T-helper 2 cell treated with Interferon-gamma antibody and Interleukin-4, amounts not matched to agents 5 μg/mL and 100 μg/mL, for 36 hours (primary cell): ENCODE data around the gene HJV.

Source experiments
- DNase-seq: peaks from one replicate; pipeline ENCODE4 v3.0.0; 2021; ENCODE audit warnings: low spot score
- H3K27ac Mint-ChIP-seq: one replicate; pipeline ENCODE4 v1.8.0; 2021; ENCODE audit warnings: mild to moderate bottlenecking, mixed read lengths
- H3K27me3 Mint-ChIP-seq: one replicate; pipeline ENCODE4 v1.8.0; 2021; ENCODE audit warnings: low read depth, mixed read lengths
- H3K36me3 Mint-ChIP-seq: one replicate; pipeline ENCODE4 v1.8.0; 2021; ENCODE audit warnings: low read depth, mixed read lengths
- H3K4me1 Mint-ChIP-seq: one replicate; pipeline ENCODE4 v1.8.0; 2021; ENCODE audit warnings: low read depth, mixed read lengths
- H3K4me3 Mint-ChIP-seq: one replicate; pipeline ENCODE4 v1.8.0; 2022; ENCODE audit warnings: mild to moderate bottlenecking, moderate library complexity, mixed read lengths
- H3K9me3 Mint-ChIP-seq: one replicate; pipeline ENCODE4 v1.8.0; 2021; ENCODE audit warnings: mixed read lengths

The HJV gene

GRCh38 chr1:145982010-145982723 lies 39.4 kb downstream of the HJV start:
- Mint-ChIP-seq H3K27ac (peak overlapping the region; percentile 41), H3K9me3 (no peaks in the 10 kb centered on the region), H3K4me1 (peaks cover 45% of the 10 kb centered on the region), H3K4me3 (peak overlapping the region; percentile 30), H3K36me3 (peaks cover 6% of the 10 kb centered on the region), H3K27me3 (no peaks in the 10 kb centered on the region)
- DNase-seq, result no peak

- Mint-ChIP-seq H3K4me3 (no peak overlapping the region), H3K9me3 (no peaks in the 10 kb centered on the region), H3K4me1 (peaks cover 39% of the 10 kb centered on the region), H3K36me3 (peaks cover 8% of the 10 kb centered on the region), H3K27ac (no peak overlapping the region), H3K27me3 (no peaks in the 10 kb centered on the region)
- DNase-seq, result no peak
Measured at GRCh38 chr1:145980457-145980994, 41.0 kb downstream of the HJV start.

GRCh38 chr1:145979746-145980456 lies 41.6 kb downstream of the HJV start:
- H3K4me1 Mint-ChIP-seq, result peaks cover 33% of the 10 kb centered on the region
- no peaks in the 10 kb centered on the region for H3K27me3 Mint-ChIP-seq
- H3K27ac Mint-ChIP-seq, result no peak overlapping the region
- H3K36me3 Mint-ChIP-seq, result peaks cover 8% of the 10 kb centered on the region
- no peaks in the 10 kb centered on the region for H3K9me3 Mint-ChIP-seq
- no peak for DNase-seq
- H3K4me3 Mint-ChIP-seq, result no peak overlapping the region

GRCh38 chr1:145978854-145979745 lies 42.4 kb downstream of the HJV start:
- Mint-ChIP-seq H3K36me3 (peaks cover 8% of the 10 kb centered on the region), H3K4me3 (no peak overlapping the region), H3K27me3 (no peaks in the 10 kb centered on the region), H3K4me1 (peaks cover 28% of the 10 kb centered on the region), H3K27ac (no peak overlapping the region), H3K9me3 (no peaks in the 10 kb centered on the region)
- DNase-seq, result peak; percentile 93

GRCh38 chr1:145978471-145978853 lies 43.1 kb downstream of the HJV start:
- no peak for DNase-seq
- no peak overlapping the region for H3K27ac Mint-ChIP-seq
- H3K9me3 Mint-ChIP-seq, result no peaks in the 10 kb centered on the region
- peaks cover 8% of the 10 kb centered on the region for H3K36me3 Mint-ChIP-seq
- no peak overlapping the region for H3K4me3 Mint-ChIP-seq
- H3K27me3 Mint-ChIP-seq, result no peaks in the 10 kb centered on the region
- peaks cover 23% of the 10 kb centered on the region for H3K4me1 Mint-ChIP-seq

GRCh38 chr1:145977486-145978470 lies 43.8 kb downstream of the HJV start:
- Mint-ChIP-seq H3K27me3 (no peaks in the 10 kb centered on the region), H3K27ac (no peak overlapping the region), H3K9me3 (no peaks in the 10 kb centered on the region), H3K4me3 (no peak overlapping the region), H3K36me3 (peaks cover 8% of the 10 kb centered on the region), H3K4me1 (peaks cover 18% of the 10 kb centered on the region)
- DNase-seq, result peak; percentile 64

GRCh38 chr1:145977016-145977415 lies 44.5 kb downstream of the HJV start:
- Mint-ChIP-seq H3K4me1 (peaks cover 13% of the 10 kb centered on the region), H3K27me3 (no peaks in the 10 kb centered on the region), H3K36me3 (peaks cover 8% of the 10 kb centered on the region), H3K27ac (no peak overlapping the region), H3K4me3 (no peak overlapping the region), H3K9me3 (no peaks in the 10 kb centered on the region)
- DNase-seq, result no peak

GRCh38 chr1:145975216-145975615 lies 46.3 kb downstream of the HJV start:
- H3K27ac Mint-ChIP-seq, result no peak overlapping the region
- no peak for DNase-seq
- H3K27me3 Mint-ChIP-seq, result no peaks in the 10 kb centered on the region
- H3K36me3 Mint-ChIP-seq, result peaks cover 10% of the 10 kb centered on the region
- H3K4me3 Mint-ChIP-seq, result no peak overlapping the region
- H3K4me1 Mint-ChIP-seq, result peaks cover 3% of the 10 kb centered on the region
- no peaks in the 10 kb centered on the region for H3K9me3 Mint-ChIP-seq

GRCh38 chr1:145974721-145975120 lies 46.8 kb downstream of the HJV start:
- DNase-seq, result no peak
- no peak overlapping the region for H3K4me3 Mint-ChIP-seq
- H3K27me3 Mint-ChIP-seq, result no peaks in the 10 kb centered on the region
- peaks cover 3% of the 10 kb centered on the region for H3K4me1 Mint-ChIP-seq
- H3K9me3 Mint-ChIP-seq, result no peaks in the 10 kb centered on the region
- peaks cover 10% of the 10 kb centered on the region for H3K36me3 Mint-ChIP-seq
- no peak overlapping the region for H3K27ac Mint-ChIP-seq

GRCh38 chr1:145972580-145972979 lies 49.0 kb downstream of the HJV start:
- Mint-ChIP-seq H3K36me3 (peaks cover 11% of the 10 kb centered on the region), H3K27ac (no peak overlapping the region), H3K9me3 (peaks cover 1% of the 10 kb centered on the region), H3K27me3 (no peaks in the 10 kb centered on the region), H3K4me3 (no peak overlapping the region), H3K4me1 (peaks cover 3% of the 10 kb centered on the region)
- DNase-seq, result no peak
